ENCODE measurements around the gene RPRD2. TPM values are rescaled to one million over a fixed set of nuclear protein-coding genes. Genes with fewer than 3 reads are reported as not detected.

RPRD2 gene
- total RNA-seq, 1 experiment from 2014 or later, result 26.7 TPM

GRCh38 chr1:150365941-150366340, 2.0 kb downstream of the RPRD2 start:
- RAD21 ChIA-PET (ENCODE audit: low non-redundant PET in 1 of 2, low total read pairs in 2 of 2, uncharacterized antibody in 2 of 2, unreplicated experiment in 2 of 2), result no interaction called here
- POLR2A ChIA-PET, result no interaction called here
- Histone ChIP-seq H3K4me2 (ENCODE audit: low read length) (peak overlapping the region; percentile 72), H3K9me2 (ENCODE audit: insufficient read depth) (no peaks in the 10 kb centered on the region), H3K9me3 (ENCODE audit: control insufficient read depth in 1 of 2, insufficient read depth in 1 of 2, low read depth in 1 of 2, low read length in 2 of 2) (no peaks in the 10 kb centered on the region), H3K27me3 (ENCODE audit: insufficient read depth, low read length) (no peaks in the 10 kb centered on the region), H3K79me2 (ENCODE audit: insufficient read depth, low read length) (peaks cover 62% of the 10 kb centered on the region), H3K4me3 (replicated peaks in 1 of 2; ENCODE audit: low read depth in 1 of 2, low read length in 2 of 2) (peak overlapping the region; percentile 80 to 89), H4K20me1 (ENCODE audit: insufficient read depth) (no peaks in the 10 kb centered on the region), H3K4me1 (ENCODE audit: control insufficient read depth in 1 of 2, insufficient read depth in 2 of 2, low read length in 2 of 2) (peaks cover 17 to 28% of the 10 kb centered on the region in 2 experiments), H3K27ac (ENCODE audit: low read depth, low read length) (peak overlapping the region; percentile 99), H3K9ac (ENCODE audit: low read length) (peak overlapping the region; percentile 94), H3K36me3 (ENCODE audit: control insufficient read depth in 1 of 2, insufficient read depth in 2 of 2, low read length in 2 of 2) (no peaks in the 10 kb centered on the region), H2AFZ (ENCODE audit: low read depth, low read length, poor library complexity, severe bottlenecking) (no peak overlapping the region)
- DNase-seq (ENCODE audit: low read depth, low spot score) (no peak), ATAC-seq (no peak)
- intact Hi-C loops (cut with micrococcal nuclease), result no loop called here
- CTCF ChIA-PET, result no interaction called here
- no TSS peak for BruUV-seq (replicated peaks)
- TF ChIP-seq EGR1 (IDR thresholded peaks at IDR 0.05; ENCODE audit: low read depth) (no peak), ZBTB33 (IDR thresholded peaks at IDR 0.05; ENCODE audit: extremely low read depth, insufficient replicate concordance, low read length) (no peak), CTCF (IDR thresholded peaks at IDR 0.05 in 2 of 3, conservative IDR thresholded peaks at IDR 0.05 in 1 of 3; ENCODE audit: borderline replicate concordance in 1 of 3, insufficient read depth in 1 of 3, low read depth in 2 of 3, low read length in 2 of 3) (no peak), EZH2 (IDR thresholded peaks at IDR 0.05) (no peak), CBX3 (IDR thresholded peaks at IDR 0.05; ENCODE audit: low read depth) (no peak), TCF7L2 (IDR thresholded peaks at IDR 0.05; ENCODE audit: borderline replicate concordance, extremely low read depth, insufficient read depth, insufficient read length) (no peak), POLR2AphosphoS5 (IDR thresholded peaks at IDR 0.05; ENCODE audit: low read depth, low read length) (no peak), SIN3A (IDR thresholded peaks at IDR 0.05; ENCODE audit: low read depth) (no peak), YY1 (IDR thresholded peaks at IDR 0.05; ENCODE audit: extremely low read depth, insufficient replicate concordance, low read depth, low read length) (no peak), ELF1 (IDR thresholded peaks at IDR 0.05; ENCODE audit: borderline replicate concordance, low read depth) (no peak), SRF (IDR thresholded peaks at IDR 0.05; ENCODE audit: low read depth) (no peak), JUND (IDR thresholded peaks at IDR 0.05) (no peak), SP1 (IDR thresholded peaks at IDR 0.05; ENCODE audit: low read depth) (no peak), FOSL1 (IDR thresholded peaks at IDR 0.05; ENCODE audit: low read depth) (no peak), ZFX (IDR thresholded peaks at IDR 0.05) (no peak), ZNF274 (IDR thresholded peaks at IDR 0.05; ENCODE audit: low read depth, low read length) (no peak)
- TF ChIP-seq, protein P1, sequence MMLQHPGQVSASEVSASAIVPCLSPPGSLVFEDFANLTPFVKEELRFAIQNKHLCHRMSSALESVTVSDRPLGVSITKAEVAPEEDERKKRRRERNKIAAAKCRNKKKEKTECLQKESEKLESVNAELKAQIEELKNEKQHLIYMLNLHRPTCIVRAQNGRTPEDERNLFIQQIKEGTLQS (IDR thresholded peaks at IDR 0.05), result no peak
